ENCODE results near the gene CBX1.
"Not testable (repeated sequence)": the region's sequence is repeated elsewhere in the genome, so short reads cannot be mapped to it uniquely, and the experiment has no call there.

Gene CBX1

GRCh38 chr17:48123111-48123510 is 21.8 kb upstream of the CBX1 start:
- peak; percentile 86 for DNase-seq (ENCODE audit: low spot score)

DNA sequence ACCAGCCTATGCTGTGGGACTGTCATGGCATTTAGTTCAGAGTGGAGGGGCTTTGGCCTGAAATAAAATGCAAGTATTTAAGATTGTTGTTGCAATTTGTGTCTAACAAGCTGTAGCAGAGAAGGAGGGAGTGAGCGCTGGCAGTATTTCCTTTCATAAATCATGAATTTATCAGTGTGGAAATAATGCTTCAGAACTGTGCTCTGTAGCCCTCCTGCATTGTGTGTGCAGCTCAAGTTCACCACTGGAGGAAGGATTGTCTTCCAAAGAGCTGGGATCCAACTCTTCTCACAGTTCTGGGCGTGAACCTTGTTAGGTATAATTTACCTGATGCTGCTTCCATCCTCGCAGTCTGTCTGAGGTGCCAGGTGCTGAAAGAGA is 21.4 kb upstream of the CBX1 start:
- DNase-seq (ENCODE audit: low spot score), result no peak

DNA sequence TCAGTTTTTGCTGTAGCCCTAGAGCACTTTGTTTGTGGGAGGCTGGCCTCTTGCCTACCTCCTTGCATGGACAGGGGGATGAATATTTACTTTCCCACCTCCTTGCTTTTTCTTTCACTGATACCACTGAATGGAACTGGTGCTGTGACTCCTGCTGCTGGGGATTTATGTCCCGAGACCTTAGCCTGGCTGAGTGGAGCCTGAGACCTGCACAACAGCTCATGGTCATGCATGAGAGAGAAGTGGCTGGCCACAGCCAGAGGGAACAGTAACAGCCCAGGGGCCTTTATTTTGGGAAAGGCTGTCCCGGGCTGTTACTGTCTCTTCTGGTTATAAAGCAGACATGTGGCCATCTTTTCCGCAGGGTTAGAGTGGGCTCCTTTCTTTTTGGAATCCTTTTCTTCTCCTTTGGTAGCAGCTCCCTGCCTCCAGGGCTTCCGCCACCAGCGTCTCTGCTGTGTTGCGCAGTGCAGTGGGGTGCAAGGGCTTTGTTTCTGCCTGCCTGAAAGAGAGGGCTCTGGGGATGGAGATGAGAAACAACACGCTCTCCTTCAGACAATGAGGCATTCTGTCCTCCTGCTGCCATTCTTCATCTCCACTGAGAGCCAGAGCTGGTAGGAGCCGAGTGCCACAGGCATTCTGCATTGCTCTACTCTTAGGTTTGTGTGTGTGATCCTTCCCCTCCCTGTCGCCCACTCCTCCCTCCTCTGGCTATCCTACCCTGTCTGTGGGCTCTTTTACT is 20.8 kb upstream of the CBX1 start:
- DNase-seq (ENCODE audit: low spot score), result no peak

GRCh38 chr17:48113201-48113676 is 12.0 kb upstream of the CBX1 start:
- DNase-seq (ENCODE audit: low spot score), result no peak

DNA sequence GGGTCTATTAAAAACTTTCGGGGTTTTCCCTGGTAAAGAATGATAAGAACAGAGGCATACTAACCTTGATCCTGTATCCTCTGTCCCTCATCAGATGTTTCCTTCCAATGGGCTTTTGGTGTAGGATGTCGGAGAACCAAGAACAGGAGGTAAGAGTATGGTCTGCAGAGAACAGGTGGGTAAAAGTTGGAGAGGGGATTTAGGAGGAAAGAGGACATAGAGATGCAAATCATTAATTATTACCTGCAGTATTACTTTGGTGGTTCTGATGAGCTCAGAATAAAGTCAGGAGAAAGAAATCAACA is 10.6 kb upstream of the CBX1 start:
- no peak for DNase-seq (ENCODE audit: low spot score)

- no peak for DNase-seq (ENCODE audit: low spot score)
Measured at GRCh38 chr17:48110761-48111160, 9.5 kb upstream of the CBX1 start.

DNA sequence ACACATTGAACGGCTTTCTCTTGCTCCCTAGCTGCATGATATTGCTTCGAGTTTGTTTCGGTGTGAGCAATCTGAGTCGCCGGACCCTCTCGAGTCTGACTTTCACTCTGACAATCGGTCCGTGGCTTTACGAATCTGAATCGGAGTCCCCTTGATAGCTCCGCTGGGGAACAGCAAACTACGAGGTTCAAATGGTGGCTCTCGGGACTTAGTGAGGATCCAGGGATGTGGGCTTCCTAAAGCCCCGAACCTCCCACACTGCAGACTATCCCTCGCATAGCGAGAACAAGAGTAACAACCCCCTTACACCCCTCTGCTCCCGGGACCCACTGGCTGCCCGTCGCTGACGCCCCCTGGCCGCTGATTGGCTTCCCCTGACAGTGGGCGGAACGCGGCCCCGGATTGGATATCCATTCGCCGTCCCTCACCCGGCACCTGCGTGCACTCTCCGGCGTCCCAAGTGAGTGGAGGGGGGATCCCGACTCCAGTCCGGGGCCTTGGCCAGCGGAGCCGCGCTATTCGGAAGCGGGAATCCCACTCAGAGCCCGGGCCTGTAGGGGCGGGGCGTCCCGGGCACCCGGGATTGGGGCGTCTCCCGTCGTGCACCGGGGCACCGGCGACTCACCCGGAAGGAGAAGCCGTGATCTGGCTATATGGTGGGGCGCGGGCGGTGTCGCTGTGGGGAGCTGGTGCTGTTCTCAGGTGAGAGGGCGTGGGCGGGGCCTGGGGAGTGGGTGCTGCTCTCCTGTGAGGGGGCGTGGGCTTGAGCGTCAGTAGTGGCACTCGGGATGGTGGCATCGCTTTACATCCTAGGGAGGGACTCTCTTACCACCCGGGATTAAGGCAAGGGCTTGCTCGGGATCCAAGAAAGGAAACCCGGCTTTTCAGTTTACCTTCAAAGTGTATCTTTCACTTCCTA is 6.1 kb upstream of the CBX1 start, which contains the start of gene SNX11:
TSS of gene SNX11 (plus strand) at position 630 of the 919 bp plus-strand sequence. CDS start 4,278 bp downstream, outside the sequence.
- DNase-seq (ENCODE audit: low spot score), result peak; percentile 92

DNA sequence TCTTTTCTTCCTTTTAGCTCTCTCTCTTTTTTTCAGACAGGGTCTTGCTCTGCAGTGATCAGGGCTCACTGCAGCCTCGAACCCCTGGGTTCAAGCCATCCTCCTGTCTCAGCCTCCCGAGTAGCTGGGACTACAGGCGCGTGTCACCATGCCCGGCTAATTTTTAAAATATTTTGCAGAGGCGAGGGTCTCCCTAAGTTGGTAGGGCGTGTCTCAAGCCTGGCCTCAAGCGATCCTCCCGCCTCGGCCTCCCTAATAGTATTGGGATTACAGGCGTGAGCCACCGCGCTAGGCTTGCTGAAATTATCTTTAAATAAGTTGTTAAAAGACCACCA is 5.5 kb upstream of the CBX1 start:
- DNase-seq (ENCODE audit: low spot score), result no peak

- no peak for DNase-seq (ENCODE audit: low spot score)
Measured at GRCh38 chr17:48104440-48104839, 3.2 kb upstream of the CBX1 start.

DNA sequence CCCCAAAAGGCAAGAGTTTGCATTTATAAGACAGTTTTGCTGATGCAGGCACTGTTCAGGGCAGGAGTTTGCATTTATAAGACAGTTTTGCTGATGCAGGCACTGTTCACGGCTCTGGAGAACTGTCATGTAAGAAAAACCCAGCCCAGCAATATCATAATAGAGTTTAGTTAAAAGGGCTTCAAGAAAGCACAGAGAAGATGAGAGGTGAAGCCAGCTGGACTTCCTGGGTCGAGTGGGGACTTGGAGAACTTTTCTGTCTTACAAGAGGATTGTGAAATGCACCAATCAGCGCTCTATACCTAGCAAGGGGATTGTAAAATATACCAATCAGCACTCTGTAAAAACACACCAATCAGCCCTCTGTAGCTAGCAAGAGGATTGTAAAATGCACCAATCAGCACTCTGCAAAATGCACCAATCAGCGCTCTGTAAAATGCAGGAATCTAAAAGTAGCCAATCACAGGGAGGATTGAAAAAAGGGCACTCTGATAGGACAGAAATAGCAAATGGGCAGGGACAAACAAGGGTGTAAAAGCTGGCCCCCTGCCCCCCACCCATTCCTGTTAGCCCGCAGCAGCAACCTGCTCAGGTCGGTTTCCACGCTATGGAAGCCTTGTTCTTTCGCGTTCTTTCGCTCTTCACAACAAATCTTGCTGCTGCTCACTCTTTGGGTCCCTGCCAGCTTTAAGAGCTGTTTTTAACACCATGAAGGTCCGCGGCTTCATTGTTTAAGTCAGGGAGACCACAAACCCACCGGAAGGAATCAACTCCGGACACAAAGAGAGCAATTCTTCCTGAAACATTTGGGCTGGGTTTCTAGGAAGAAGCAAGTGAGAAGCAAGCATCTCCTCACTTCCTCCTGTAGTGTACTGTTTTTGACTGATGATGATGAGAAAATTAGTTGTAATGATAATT is 1.8 kb upstream of the CBX1 start:
- DNase-seq (ENCODE audit: low spot score), result no peak

DNA sequence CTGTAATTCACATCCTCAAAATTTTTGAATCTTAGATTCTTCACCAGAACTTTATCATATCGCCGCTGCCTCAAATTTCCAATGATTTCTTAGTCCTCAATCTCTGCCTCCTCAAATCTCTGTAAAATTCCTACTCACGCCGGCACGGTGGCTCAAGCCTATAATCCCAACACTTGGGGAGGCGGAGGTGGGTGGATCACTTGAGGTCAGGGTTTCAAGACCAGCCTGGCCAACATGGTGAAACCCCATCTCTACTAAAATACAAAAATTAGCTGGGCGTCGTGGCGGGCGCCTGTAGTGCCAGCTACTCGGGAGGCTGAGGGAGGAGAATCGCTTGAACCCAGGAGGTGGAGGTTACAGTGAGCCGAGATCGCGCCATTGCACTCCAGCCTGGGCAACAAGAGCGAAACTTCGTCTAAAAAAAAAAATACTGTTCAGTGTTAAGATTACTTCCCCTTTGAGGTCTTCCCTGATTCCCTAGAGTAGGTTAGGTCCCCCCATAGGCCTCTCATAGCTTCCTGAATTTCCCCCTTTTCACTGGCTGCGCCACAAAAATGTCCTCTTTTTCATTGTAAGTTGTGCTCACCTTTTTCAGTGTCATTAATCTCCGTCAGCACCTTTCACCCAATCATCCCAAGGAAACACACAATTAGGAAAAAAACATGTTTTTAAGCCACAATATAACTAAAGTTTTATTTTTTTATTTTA is 919 bp upstream of the CBX1 start:
- DNase-seq (ENCODE audit: low spot score), result no peak

DNA sequence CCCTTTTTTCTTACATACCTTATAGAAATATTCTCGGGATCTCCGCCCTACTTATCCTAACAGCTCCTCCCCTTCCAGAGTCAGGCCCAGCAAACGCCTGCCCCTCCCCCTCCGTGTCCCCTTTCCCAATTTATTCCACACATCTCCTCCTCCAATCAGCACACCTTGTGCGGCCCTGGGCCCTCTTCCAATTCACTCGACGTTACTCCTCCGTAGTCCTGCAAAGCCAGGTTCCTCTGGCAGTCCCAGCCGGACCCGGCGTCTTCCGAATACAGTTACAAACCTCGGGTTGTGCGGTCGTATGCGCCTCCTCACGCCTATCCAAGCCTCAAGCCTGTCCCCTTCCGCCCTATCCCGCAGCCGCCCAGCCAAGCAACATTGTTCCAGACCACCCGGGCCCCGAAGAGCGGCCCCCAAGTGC is 677 bp downstream of the CBX1 start:
- DNase-seq (ENCODE audit: low spot score), result peak; percentile 35

- DNase-seq (ENCODE audit: low spot score), result no peak
Measured at GRCh38 chr17:48100160-48100559, 1.1 kb downstream of the CBX1 start.

DNA sequence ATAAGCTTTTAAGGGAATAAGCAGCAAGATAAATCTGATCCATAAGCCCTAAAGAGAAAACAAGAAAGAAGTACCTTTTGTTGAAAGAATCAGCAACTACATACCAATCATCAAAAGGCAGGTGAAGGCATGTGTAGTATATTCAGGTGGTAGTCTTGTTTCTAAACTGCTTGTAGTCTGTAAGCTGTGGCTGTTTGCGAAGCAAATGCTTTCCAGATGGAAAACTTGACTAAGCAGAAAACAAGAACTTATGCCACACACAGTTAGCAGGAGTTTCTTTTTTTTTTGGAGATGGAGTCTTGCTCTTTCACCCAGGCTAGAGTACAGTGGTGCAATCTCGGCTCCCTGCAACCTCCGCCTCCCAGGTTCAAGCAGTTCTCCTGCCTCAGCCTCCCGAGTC is 5.7 kb downstream of the CBX1 start:
- DNase-seq (ENCODE audit: low spot score), result no peak

GRCh38 chr17:48093341-48094045 is 7.8 kb downstream of the CBX1 start:
- no peak for DNase-seq (ENCODE audit: low spot score)

- DNase-seq (ENCODE audit: low spot score), result no peak
Measured at GRCh38 chr17:48084932-48085331, 16.3 kb downstream of the CBX1 start.

- DNase-seq (ENCODE audit: low spot score), result no peak
Measured at GRCh38 chr17:48081858-48082257, 19.4 kb downstream of the CBX1 start.

GRCh38 chr17:48077152-48077551 is 24.1 kb downstream of the CBX1 start:
- not testable (repeated sequence) for DNase-seq (ENCODE audit: low spot score)

DNA sequence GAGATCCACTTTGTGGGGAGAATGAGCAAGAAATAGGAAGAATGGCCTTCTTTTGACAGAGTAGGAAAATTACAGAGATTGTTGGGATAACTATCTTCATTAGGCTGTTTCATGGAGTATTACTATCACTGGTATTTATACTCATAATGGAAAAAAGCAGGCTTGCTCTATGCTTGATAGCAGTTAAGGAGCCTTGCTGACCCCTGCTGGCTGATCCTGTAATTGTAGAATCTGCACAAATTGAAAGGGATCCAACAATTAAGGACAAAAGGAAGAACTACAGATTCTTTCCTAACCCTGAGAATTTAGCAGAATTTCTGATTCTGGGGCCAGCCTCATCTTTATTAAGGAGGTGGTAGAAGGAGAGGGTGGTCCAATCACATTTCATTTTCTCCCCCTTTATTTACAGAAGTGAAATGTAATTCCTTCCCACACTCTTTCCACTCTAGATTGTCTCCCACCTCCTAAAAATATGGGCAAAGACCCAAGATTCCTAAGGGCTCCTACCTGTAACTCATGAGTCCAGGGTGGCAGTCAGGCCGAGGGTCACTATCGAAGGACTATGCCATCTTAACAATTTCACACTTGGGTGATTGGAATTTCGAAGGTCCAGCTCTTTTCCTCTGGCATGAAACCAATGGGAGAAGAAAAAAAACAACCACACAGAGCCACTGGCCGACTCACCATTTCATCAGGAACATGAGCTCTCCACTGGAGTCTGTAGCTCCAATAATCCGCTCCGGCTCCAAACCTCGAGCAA is 26.8 kb downstream of the CBX1 start:
- DNase-seq (ENCODE audit: low spot score), result peak; percentile 78

- DNase-seq (ENCODE audit: low spot score), result not testable (repeated sequence)
Measured at GRCh38 chr17:48073566-48074094, 27.6 kb downstream of the CBX1 start.

Data from putamen (tissue), 1 donor.